WTC11 (cell line): ENCODE results near the gene FZD2. TPM values are rescaled to one million over a fixed set of nuclear protein-coding genes. Genes with fewer than 3 reads are reported as not detected.

Source experiments
- ATAC-seq: fragments of 200-7000 bp; cut with Tn5 transposase; 2 replicates; pipeline ENCODE4 v1.10.0; 2021; ENCODE audit warnings: mild to moderate bottlenecking, moderate library complexity
- CTCF ChIA-PET: fragments of 300-600 bp; sonication (Branson Sonifier 250); formaldehyde crosslinking; loops from one replicate; lab custom pipeline; 2021; ENCODE audit warnings: antibody characterized with exemption; lab: Charles Lee
- POLR2A ChIA-PET: fragments of 350-600 bp; sonication (Branson Sonifier 250); formaldehyde crosslinking; loops from one replicate; lab custom pipeline; 2021; ENCODE audit warnings: antibody characterized with exemption; lab: Charles Lee
- DNase-seq: peaks from one replicate; pipeline ENCODE4 v3.0.0; 2021; ENCODE audit warnings: low spot score
- H3K27ac Mint-ChIP-seq: 2 replicates; pipeline ENCODE4 v1.8.0; 2021; ENCODE audit warnings: mixed read lengths
- H3K27me3 Mint-ChIP-seq: 2 replicates; pipeline ENCODE4 v1.8.0; 2021; ENCODE audit warnings: low read depth, mild to moderate bottlenecking, moderate library complexity, mixed read lengths
- H3K36me3 Mint-ChIP-seq: 2 replicates; pipeline ENCODE4 v1.8.0; 2021; ENCODE audit warnings: mixed read lengths
- H3K4me1 Mint-ChIP-seq: 2 replicates; pipeline ENCODE4 v1.8.0; 2022; ENCODE audit warnings: mixed read lengths
- H3K4me3 Mint-ChIP-seq: 2 replicates; pipeline ENCODE4 v1.8.0; 2021; ENCODE audit warnings: mild to moderate bottlenecking, moderate library complexity, mixed read lengths
- H3K9me3 Mint-ChIP-seq: 2 replicates; pipeline ENCODE4 v1.8.0; 2021; ENCODE audit warnings: mixed read lengths
- CREM ChIP-seq: sonication (generic); formaldehyde crosslinking; IDR thresholded peaks from 2 replicates; pipeline ENCODE4 v1.8.1; 2022; ENCODE audit warnings: mild to moderate bottlenecking, missing genetic modification reagents, moderate library complexity
- FOXP1 ChIP-seq: sonication (generic); formaldehyde crosslinking; IDR thresholded peaks from 2 replicates; pipeline ENCODE4 v1.8.0; 2022; ENCODE audit warnings: missing genetic modification reagents, mild to moderate bottlenecking, moderate library complexity, borderline replicate concordance
- JUN ChIP-seq: sonication (generic); formaldehyde crosslinking; IDR thresholded peaks from 2 replicates; pipeline ENCODE4 v1.8.0; 2023; ENCODE audit warnings: mild to moderate bottlenecking, missing genetic modification reagents
- KAT7 ChIP-seq: sonication (generic); formaldehyde crosslinking; IDR thresholded peaks from 2 replicates; pipeline ENCODE4 v1.8.1; 2023; ENCODE audit warnings: missing genetic modification reagents, mild to moderate bottlenecking, borderline replicate concordance
- NFE2L1 ChIP-seq: sonication (generic); formaldehyde crosslinking; IDR thresholded peaks from 2 replicates; pipeline ENCODE4 v1.8.1; 2023; ENCODE audit warnings: missing genetic modification reagents
- NFYB ChIP-seq: sonication (generic); formaldehyde crosslinking; conservative IDR thresholded peaks from 2 replicates; pipeline ENCODE4 v1.8.0; 2022; ENCODE audit warnings: low read depth, missing genetic modification reagents
- NR2C2 ChIP-seq: sonication (generic); formaldehyde crosslinking; IDR thresholded peaks from 2 replicates; pipeline ENCODE4 v1.8.0; 2022; ENCODE audit warnings: mild to moderate bottlenecking, missing genetic modification reagents
- SMAD3 ChIP-seq: sonication (generic); formaldehyde crosslinking; IDR thresholded peaks from 2 replicates; pipeline ENCODE4 v1.8.0; 2022; ENCODE audit warnings: missing genetic modification reagents, mild to moderate bottlenecking, borderline replicate concordance
- SOX15 ChIP-seq: fragments of 250-450 bp; sonication (Bioruptor Pico); IDR thresholded peaks from 2 replicates; pipeline ENCODE4 v1.9.0; 2021; ENCODE audit warnings: mild to moderate bottlenecking
- TP53 ChIP-seq: sonication (generic); formaldehyde crosslinking; IDR thresholded peaks from 2 replicates; pipeline ENCODE4 v1.8.1; 2023; ENCODE audit warnings: mild to moderate bottlenecking, missing genetic modification reagents
- ZBTB21 ChIP-seq: sonication (generic); formaldehyde crosslinking; IDR thresholded peaks from 2 replicates; pipeline ENCODE4 v1.8.1; 2023; ENCODE audit warnings: mild to moderate bottlenecking, missing genetic modification reagents, borderline replicate concordance
- ZNF416 ChIP-seq: fragments of 250-450 bp; sonication (Bioruptor Pico); IDR thresholded peaks from 2 replicates; pipeline ENCODE4 v1.9.0; 2021; ENCODE audit warnings: mild to moderate bottlenecking, inconsistent platforms
- total RNA-seq: library from RNA; stranded (reverse); gene quantifications from 3 replicates; pipeline ENCODE4 v1.2.3, GENCODE V29; 2021
- TF ChIP-seq, protein P1 (sequence below): sonication (generic); formaldehyde crosslinking; IDR thresholded peaks from 2 replicates; pipeline ENCODE4 v1.8.1; 2022; ENCODE audit warnings: mild to moderate bottlenecking, missing genetic modification reagents, moderate library complexity, borderline replicate concordance
- TF ChIP-seq, protein P2 (sequence below): sonication (generic); formaldehyde crosslinking; IDR thresholded peaks from 2 replicates; pipeline ENCODE4 v1.8.0; 2022; ENCODE audit warnings: mild to moderate bottlenecking, missing genetic modification reagents
- TF ChIP-seq, protein P3 (sequence below): sonication (generic); formaldehyde crosslinking; IDR thresholded peaks from 2 replicates; pipeline ENCODE4 v1.8.1; 2023; ENCODE audit warnings: mild to moderate bottlenecking, missing genetic modification reagents, moderate library complexity
- TF ChIP-seq, protein P4 (sequence below): sonication (generic); formaldehyde crosslinking; IDR thresholded peaks from 2 replicates; pipeline ENCODE4 v1.8.1; 2023; ENCODE audit warnings: mild to moderate bottlenecking, moderate library complexity, missing genetic modification reagents
- TF ChIP-seq, protein P5 (sequence below): sonication (generic); formaldehyde crosslinking; conservative IDR thresholded peaks from 2 replicates; pipeline ENCODE4 v1.8.1; 2023; ENCODE audit warnings: mild to moderate bottlenecking, low read depth, missing genetic modification reagents, moderate library complexity
- TF ChIP-seq, protein P6 (sequence below): sonication (generic); formaldehyde crosslinking; IDR thresholded peaks from 2 replicates; pipeline ENCODE4 v1.8.0; 2022; ENCODE audit warnings: mild to moderate bottlenecking, missing genetic modification reagents

Gene FZD2
- total RNA-seq, 1 experiment from 2014 or later, result 42.8 TPM

DNA sequence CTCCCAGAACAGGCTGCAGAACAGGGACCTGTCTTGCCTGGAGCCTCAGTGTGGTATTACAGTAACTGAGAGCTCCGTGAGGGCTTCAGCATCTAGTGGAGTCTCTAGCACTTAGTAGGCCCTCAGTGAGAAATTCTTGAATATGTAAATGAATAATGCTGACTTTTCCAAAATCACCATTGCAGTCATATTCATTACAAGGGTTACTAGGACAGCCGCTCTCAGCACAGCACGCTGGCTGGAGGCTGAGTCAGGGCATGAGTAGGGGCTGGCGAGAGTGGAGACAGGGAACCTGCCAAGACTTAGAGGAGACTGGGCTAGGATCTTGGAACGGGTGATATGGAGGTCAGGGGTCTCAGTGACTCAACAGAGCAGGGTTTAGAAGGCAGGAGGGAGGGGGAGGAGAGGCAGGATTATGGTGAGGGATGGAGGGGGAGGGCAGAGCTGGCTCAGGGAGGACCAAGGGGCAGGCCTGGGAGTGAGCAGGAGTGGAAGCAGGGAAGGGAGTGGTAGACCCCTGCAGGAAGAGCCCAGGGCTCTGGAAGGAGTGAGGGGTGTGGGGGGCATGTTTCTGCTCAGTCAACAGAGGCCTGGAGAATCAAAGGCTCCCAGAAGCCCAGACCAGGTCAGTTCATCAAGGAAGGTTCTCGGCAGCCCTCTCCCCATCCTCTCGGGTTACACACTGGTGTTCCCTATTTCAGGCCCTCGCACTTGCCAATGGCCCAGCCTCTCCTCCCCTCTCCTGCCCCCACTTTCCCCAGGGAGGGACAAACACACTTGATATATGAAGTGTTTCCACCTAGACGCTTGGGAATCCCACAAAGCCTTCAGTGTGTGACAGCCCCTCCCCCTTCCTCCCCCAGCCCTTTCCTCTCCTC, 42.3 kb downstream of the FZD2 start (continued):
- TF ChIP-seq JUN (CRISPR knock-in tag), result no peak
- TF ChIP-seq, protein P1, sequence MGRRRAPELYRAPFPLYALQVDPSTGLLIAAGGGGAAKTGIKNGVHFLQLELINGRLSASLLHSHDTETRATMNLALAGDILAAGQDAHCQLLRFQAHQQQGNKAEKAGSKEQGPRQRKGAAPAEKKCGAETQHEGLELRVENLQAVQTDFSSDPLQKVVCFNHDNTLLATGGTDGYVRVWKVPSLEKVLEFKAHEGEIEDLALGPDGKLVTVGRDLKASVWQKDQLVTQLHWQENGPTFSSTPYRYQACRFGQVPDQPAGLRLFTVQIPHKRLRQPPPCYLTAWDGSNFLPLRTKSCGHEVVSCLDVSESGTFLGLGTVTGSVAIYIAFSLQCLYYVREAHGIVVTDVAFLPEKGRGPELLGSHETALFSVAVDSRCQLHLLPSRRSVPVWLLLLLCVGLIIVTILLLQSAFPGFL (CRISPR knock-in tag), result no peak
- TF ChIP-seq SOX15 (CRISPR knock-in tag), result no peak
- no peak for TF ChIP-seq NFYB (CRISPR knock-in tag)

DNA sequence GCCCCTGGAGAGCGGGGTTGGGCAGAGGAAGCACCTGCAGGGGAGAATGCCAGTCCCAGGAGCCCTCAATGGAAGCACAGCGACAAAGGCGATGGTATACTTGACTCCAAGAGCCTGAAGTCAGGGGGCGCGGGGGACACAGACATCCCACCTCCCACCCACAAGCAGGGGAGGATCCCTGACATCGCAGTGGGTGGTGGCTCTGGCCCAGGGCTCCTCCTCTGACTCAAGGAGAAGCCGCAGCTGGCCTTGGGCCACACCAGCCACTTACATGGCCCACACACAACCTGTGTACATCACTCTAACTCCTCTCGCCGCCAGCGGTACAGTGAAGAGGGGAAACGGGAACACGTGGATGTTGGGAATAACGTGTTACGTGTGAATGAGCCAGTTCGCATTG, 44.3 kb downstream of the FZD2 start:
- H3K4me3 Mint-ChIP-seq, result no peak overlapping the region
- ChIA-PET CTCF (interaction anchor here (0.6 kb wide), 1 partner anchor 211 kb away, joined by 3 read pairs; no protein-coding TSS in a partner anchor), POLR2A (interaction anchor here (1.1 kb wide), 1 partner anchor 27 kb away, joined by 3 read pairs; no protein-coding TSS in a partner anchor)
- H3K36me3 Mint-ChIP-seq, result no peaks in the 10 kb centered on the region
- ATAC-seq (no peak), DNase-seq (no peak)
- no peak overlapping the region for H3K27ac Mint-ChIP-seq
- no peaks in the 10 kb centered on the region; the same call in 1 of the 2 replicates for H3K27me3 Mint-ChIP-seq
- peaks cover 33% of the 10 kb centered on the region for H3K4me1 Mint-ChIP-seq
- H3K9me3 Mint-ChIP-seq, result no peaks in the 10 kb centered on the region
- no peak for TF ChIP-seq FOXP1 (CRISPR knock-in tag)
- TF ChIP-seq, protein P2, sequence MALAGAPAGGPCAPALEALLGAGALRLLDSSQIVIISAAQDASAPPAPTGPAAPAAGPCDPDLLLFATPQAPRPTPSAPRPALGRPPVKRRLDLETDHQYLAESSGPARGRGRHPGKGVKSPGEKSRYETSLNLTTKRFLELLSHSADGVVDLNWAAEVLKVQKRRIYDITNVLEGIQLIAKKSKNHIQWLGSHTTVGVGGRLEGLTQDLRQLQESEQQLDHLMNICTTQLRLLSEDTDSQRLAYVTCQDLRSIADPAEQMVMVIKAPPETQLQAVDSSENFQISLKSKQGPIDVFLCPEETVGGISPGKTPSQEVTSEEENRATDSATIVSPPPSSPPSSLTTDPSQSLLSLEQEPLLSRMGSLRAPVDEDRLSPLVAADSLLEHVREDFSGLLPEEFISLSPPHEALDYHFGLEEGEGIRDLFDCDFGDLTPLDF, result no peak
- no peak for TF ChIP-seq TP53 (CRISPR knock-in tag)
- TF ChIP-seq NFE2L1 (CRISPR knock-in tag), result no peak
- TF ChIP-seq SOX15 (CRISPR knock-in tag), result no peak
- TF ChIP-seq ZBTB21 (CRISPR knock-in tag), result no peak
- TF ChIP-seq, protein P3, sequence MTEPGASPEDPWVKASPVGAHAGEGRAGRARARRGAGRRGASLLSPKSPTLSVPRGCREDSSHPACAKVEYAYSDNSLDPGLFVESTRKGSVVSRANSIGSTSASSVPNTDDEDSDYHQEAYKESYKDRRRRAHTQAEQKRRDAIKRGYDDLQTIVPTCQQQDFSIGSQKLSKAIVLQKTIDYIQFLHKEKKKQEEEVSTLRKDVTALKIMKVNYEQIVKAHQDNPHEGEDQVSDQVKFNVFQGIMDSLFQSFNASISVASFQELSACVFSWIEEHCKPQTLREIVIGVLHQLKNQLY (CRISPR knock-in tag), result no peak

DNA sequence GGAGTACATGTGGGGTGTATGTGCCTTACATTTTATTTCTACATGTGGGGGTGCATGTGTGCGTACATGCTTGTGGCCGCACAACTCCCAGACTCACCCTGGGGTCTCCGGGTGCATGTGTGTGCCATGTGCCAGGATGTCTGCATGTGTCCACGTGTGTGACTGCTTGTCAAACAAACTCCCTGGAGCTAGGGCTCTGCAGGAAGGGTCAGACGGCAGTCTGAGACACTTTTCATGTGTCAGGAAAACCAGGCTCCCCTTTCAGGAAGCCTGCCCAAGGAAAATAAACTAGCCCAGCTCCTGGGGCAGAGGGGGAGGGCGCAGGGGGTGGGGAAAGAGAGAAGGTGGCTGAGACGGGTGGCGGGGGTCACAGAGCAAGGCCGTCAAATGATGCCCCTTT, 44.7 kb downstream of the FZD2 start:
- H3K4me3 Mint-ChIP-seq, result no peak overlapping the region
- ChIA-PET POLR2A (interaction anchor here (1.1 kb wide), 1 partner anchor 26 kb away, joined by 3 read pairs; no protein-coding TSS in a partner anchor), CTCF (interaction anchor here (0.6 kb wide), 1 partner anchor 212 kb away, joined by 3 read pairs; no protein-coding TSS in a partner anchor)
- peaks cover 33% of the 10 kb centered on the region for H3K4me1 Mint-ChIP-seq
- ATAC-seq (no peak), DNase-seq (no peak)
- H3K27me3 Mint-ChIP-seq, result no peaks in the 10 kb centered on the region; the same call in 1 of the 2 replicates
- no peaks in the 10 kb centered on the region for H3K9me3 Mint-ChIP-seq
- H3K36me3 Mint-ChIP-seq, result no peaks in the 10 kb centered on the region
- TF ChIP-seq, protein P4, sequence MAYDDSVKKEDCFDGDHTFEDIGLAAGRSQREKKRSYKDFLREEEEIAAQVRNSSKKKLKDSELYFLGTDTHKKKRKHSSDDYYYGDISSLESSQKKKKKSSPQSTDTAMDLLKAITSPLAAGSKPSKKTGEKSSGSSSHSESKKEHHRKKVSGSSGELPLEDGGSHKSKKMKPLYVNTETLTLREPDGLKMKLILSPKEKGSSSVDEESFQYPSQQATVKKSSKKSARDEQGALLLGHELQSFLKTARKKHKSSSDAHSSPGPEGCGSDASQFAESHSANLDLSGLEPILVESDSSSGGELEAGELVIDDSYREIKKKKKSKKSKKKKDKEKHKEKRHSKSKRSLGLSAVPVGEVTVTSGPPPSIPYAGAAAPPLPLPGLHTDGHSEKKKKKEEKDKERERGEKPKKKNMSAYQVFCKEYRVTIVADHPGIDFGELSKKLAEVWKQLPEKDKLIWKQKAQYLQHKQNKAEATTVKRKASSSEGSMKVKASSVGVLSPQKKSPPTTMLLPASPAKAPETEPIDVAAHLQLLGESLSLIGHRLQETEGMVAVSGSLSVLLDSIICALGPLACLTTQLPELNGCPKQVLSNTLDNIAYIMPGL, result no peak
- TF ChIP-seq, protein P5, sequence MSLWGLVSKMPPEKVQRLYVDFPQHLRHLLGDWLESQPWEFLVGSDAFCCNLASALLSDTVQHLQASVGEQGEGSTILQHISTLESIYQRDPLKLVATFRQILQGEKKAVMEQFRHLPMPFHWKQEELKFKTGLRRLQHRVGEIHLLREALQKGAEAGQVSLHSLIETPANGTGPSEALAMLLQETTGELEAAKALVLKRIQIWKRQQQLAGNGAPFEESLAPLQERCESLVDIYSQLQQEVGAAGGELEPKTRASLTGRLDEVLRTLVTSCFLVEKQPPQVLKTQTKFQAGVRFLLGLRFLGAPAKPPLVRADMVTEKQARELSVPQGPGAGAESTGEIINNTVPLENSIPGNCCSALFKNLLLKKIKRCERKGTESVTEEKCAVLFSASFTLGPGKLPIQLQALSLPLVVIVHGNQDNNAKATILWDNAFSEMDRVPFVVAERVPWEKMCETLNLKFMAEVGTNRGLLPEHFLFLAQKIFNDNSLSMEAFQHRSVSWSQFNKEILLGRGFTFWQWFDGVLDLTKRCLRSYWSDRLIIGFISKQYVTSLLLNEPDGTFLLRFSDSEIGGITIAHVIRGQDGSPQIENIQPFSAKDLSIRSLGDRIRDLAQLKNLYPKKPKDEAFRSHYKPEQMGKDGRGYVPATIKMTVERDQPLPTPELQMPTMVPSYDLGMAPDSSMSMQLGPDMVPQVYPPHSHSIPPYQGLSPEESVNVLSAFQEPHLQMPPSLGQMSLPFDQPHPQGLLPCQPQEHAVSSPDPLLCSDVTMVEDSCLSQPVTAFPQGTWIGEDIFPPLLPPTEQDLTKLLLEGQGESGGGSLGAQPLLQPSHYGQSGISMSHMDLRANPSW (CRISPR knock-in tag), result no peak
- TF ChIP-seq NR2C2 (CRISPR knock-in tag) (no peak), CREM (no peak), ZNF416 (CRISPR knock-in tag) (no peak), SMAD3 (CRISPR knock-in tag) (no peak), KAT7 (CRISPR knock-in tag) (no peak)
- TF ChIP-seq, protein P6, sequence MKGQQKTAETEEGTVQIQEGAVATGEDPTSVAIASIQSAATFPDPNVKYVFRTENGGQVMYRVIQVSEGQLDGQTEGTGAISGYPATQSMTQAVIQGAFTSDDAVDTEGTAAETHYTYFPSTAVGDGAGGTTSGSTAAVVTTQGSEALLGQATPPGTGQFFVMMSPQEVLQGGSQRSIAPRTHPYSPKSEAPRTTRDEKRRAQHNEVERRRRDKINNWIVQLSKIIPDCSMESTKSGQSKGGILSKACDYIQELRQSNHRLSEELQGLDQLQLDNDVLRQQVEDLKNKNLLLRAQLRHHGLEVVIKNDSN (CRISPR knock-in tag), result no peak
- TF ChIP-seq, all 79 proteins: peak for 0
- no peak overlapping the region for H3K27ac Mint-ChIP-seq
